ENCODE measurements around the gene JCAD.

DNA sequence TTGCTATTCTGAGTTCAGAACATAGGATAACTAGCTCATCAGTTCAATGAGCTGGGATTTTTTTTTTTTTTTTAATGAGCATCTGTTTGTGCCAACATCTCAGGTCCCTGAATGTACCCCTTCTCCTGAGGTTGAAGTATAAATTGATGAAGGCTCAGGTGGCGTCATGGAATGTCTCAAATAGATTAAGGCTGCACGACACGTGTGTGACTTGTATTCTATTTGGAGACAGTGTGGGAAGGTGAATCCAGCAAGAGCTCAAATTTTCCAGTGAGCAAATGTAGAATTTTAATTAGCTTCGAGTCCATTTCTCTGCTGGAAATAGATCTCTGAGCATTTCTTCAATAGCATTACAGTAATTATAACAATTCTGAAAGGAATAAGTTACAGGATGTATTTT lies 37.2 kb upstream of the JCAD start:
- TF ChIP-seq, protein P1, sequence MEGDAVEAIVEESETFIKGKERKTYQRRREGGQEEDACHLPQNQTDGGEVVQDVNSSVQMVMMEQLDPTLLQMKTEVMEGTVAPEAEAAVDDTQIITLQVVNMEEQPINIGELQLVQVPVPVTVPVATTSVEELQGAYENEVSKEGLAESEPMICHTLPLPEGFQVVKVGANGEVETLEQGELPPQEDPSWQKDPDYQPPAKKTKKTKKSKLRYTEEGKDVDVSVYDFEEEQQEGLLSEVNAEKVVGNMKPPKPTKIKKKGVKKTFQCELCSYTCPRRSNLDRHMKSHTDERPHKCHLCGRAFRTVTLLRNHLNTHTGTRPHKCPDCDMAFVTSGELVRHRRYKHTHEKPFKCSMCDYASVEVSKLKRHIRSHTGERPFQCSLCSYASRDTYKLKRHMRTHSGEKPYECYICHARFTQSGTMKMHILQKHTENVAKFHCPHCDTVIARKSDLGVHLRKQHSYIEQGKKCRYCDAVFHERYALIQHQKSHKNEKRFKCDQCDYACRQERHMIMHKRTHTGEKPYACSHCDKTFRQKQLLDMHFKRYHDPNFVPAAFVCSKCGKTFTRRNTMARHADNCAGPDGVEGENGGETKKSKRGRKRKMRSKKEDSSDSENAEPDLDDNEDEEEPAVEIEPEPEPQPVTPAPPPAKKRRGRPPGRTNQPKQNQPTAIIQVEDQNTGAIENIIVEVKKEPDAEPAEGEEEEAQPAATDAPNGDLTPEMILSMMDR (IDR thresholded peaks at IDR 0.05; ENCODE audit: insufficient read depth, low read depth, low read length) = no peak
- TF ChIP-seq EZH2 (IDR thresholded peaks at IDR 0.05; ENCODE audit: insufficient read depth, low read length) = no peak

Measured in astrocyte (in vitro differentiated cells and primary cell).